Lower leg skin (tissue), 4 donors: Measurements from ENCODE around the gene DDX27. TPM values are rescaled to one million over a fixed set of nuclear protein-coding genes. Genes with fewer than 3 reads are reported as not detected.

ENCODE experiments used
- DNase-seq, 2 donors: peaks; one replicate each; pipeline ENCODE4 v3.0.0-alpha.2; 2019; ENCODE audit warnings: low spot score in 2 of 2
- H3K4me3 ChIP-seq: fragments of 200-600 bp; sonication (generic); 2 replicates; pipeline ENCODE4 v1.5.1; 2017; ENCODE audit warnings: mild to moderate bottlenecking, low read depth; ENCODE audit not compliant: poor library complexity, severe bottlenecking
- CTCF ChIP-seq, 3 donors: fragments of 450-650 bp; IDR thresholded peaks; one replicate each; pipeline ENCODE4 v1.5.1; 2016; ENCODE audit warnings: antibody characterized with exemption in 3 of 3, mild to moderate bottlenecking in 3 of 3, moderate library complexity in 2 of 3
- POLR2A ChIP-seq, 2 donors: fragments of 450-650 bp; IDR thresholded peaks; one replicate each; pipeline ENCODE4 v1.6.1; 2016 to 2017; ENCODE audit warnings: antibody characterized with exemption in 2 of 2, mild to moderate bottlenecking in 1 of 2, moderate library complexity in 1 of 2
- WGBS, 2 donors: methylation state at CpG; one replicate each; pipeline ENCODE4 v1.1.5; 2018; 5-methylcytosine and 5-hydroxymethylcytosine counted together
- intact Hi-C: fragments of 100-400 bp; cut with DNase I; formaldehyde crosslinking; loops from one replicate; pipeline ENCODE4 v1.15.0; 2023; ENCODE audit warnings: low total_unique reads
- total RNA-seq, 4 donors: library from RNA; depleted of rRNA; stranded (reverse); fragments of >200 nt; gene quantifications; one replicate each; pipeline ENCODE4 v1.1.0, GENCODE V29; 2016

Gene DDX27
- total RNA-seq, 4 donors from 2014 or later: 33.9 to 38.0 (median 36.7) TPM

DNA sequence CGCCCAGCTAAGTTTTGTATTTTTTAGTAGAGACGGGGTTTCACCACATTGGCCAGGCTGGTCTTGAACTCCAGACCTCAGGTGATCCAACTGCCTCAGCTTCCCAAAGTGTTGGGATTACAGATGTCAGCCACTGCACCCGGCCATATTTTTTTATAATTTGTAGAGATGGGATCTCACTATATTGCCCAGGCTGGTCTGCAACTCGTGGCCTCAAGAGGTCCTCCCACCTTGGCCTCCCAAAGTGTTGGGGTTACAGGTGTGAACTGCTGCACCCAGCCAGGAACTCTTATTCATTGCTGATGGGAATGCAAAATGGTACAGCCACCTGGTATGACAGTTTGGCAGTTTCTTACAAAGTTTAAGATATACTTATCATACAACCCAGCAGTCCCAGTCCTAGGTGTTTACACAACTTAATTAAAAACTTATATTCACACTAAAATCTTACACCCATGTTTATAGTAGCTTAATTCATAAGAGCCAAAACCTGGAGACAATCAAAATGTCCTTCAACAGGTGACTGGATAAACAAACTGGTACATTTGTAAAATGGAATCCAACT, 19.4 kb upstream of the DDX27 start:
- intact Hi-C loops: no loop called here
- no peak for TF ChIP-seq POLR2A (IDR thresholded peaks at IDR 0.05)
- H3K4me3 ChIP-seq: no peak overlapping the region
- DNase-seq: peak in 1 of 2 donors; percentile 20
- 93% methylated on average over 4 of the region's 4 CpGs for WGBS, 2 donors

DNA sequence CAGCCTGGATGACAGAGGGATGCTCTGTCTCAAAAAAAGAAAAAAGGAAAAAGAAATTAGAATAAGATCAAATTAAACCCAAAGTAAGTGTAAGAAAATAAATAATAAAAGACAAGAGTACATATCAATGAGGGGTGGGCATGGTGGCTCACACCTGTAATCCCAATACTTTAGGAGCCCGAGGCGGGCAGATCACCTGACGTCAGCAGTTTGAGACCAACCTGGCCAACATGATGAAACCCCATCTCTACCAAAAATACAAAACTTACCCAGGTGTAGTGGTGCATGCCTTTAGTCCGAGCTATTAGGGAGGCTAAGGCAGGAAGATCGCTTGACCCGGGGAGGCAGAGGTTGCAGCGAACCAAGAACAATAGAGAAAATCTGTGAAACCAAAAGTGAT, 16.2 kb upstream of the DDX27 start:
- intact Hi-C loops: no loop called here
- TF ChIP-seq CTCF (IDR thresholded peaks at IDR 0.05) (no peak), POLR2A (IDR thresholded peaks at IDR 0.05) (no peak)
- DNase-seq: no peak
- 89 to 90% methylated on average over 7 of the region's 7 CpGs for WGBS, 2 donors
- H3K4me3 ChIP-seq: no peak overlapping the region

DNA sequence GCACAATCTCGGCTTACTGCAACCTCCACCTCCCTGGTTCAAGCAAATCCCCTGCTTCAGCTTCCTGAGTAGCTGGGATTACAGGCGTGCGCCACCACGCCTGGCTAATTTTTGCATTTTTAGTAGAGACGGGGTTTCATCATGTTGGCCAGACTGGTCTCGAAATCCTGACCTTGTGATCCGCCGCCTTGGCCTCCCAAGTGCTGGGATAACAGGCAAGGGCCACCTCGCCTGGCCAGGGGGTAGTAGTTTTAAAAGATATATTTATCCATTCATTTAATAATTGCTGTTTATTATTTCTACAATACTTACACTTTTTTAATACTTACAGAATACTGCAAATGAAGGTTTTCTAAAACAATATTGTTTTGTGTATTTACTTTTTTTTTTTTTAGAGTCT, 15.5 kb upstream of the DDX27 start:
- 52 to 72% methylated on average over 9 of the region's 9 CpGs for WGBS, 2 donors
- DNase-seq: no peak
- no peak overlapping the region for H3K4me3 ChIP-seq
- TF ChIP-seq CTCF (IDR thresholded peaks at IDR 0.05) (no peak), POLR2A (IDR thresholded peaks at IDR 0.05) (no peak)
- intact Hi-C loops: no loop called here

DNA sequence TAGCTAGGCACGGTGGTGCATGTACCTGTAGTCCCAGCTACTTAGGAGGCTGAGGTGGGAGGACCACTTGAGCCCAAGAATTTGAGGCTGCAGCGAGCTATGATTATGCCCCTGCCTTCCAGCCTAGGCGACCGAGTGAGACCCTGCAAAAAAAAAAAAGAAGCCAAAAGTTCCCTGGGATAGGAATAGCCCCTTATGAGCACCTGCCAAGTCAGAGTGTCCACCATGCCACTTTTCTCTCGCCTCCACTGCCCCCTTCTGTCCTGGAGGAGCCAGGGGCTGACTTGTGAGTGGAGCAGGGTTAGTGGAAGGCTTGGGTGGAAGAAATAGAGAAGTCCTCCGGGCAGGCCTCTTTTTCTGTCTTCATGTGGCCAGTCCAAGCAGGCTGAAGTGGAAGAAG, 12.1 kb upstream of the DDX27 start:
- DNase-seq: no peak
- intact Hi-C loops: no loop called here
- H3K4me3 ChIP-seq: no peak overlapping the region
- TF ChIP-seq POLR2A (IDR thresholded peaks at IDR 0.05): no peak
- no peak for TF ChIP-seq CTCF (IDR thresholded peaks at IDR 0.05)
- WGBS, 2 donors: 88 to 92% methylated on average over 6 of the region's 6 CpGs

DNA sequence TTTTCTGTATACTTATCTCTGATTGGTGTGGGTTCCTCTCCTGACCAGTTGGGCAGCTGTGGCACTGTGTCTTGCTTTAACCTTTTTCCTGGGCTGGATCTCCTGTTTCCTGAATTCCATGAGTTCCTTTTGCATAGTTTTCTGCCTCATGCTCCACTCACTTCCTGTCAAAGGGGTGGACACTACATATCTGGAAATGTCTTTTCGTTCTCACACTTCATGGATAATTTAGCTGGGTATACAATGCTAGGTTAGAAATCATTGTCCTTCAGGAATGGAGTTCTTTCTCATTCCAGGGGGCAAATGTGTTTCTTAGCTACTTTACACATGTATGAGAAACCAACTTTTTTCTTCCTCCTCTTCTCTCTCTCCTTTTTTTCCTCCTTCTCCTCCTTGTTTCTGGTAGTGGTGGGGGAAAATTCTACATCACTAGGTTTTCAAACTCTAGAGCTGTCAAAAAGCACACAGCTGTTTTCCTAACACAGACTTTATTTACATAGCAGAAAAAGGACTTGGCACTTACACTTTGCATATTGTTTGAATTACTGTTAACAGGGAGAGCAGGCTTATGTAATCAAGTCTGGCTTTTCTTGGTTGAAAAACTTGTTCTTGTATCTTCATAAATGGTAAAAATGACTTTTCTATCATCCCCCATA, 9.0 kb upstream of the DDX27 start:
- intact Hi-C loops: no loop called here
- 70 to 78% methylated on average over 1 of the region's 1 CpG for WGBS, 2 donors
- TF ChIP-seq CTCF (IDR thresholded peaks at IDR 0.05): no peak
- TF ChIP-seq POLR2A (IDR thresholded peaks at IDR 0.05): no peak
- H3K4me3 ChIP-seq: no peak overlapping the region
- DNase-seq: no peak

DNA sequence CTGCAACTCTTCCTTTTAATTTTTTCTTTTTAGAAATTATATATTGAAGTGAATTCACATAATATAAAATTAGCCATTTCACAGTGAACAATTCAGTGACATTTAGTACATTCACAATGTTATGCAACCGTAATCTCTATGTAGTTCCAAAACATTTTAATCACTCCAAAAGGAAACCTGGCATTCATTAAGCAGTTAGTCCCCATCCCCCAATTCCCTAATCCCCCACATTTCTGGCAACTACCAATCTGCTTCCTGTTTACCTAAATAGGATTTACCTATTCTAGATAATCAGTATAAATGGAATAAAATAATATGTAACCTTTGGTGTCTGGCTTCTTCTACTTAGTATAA, 8.5 kb upstream of the DDX27 start:
- H3K4me3 ChIP-seq: no peak overlapping the region
- no peak for DNase-seq
- intact Hi-C loops: no loop called here
- TF ChIP-seq POLR2A (IDR thresholded peaks at IDR 0.05) (no peak), CTCF (IDR thresholded peaks at IDR 0.05) (no peak)
- 44 to 55% methylated on average over 1 of the region's 1 CpG for WGBS, 2 donors
